WTC11 (cell line): ENCODE results near the gene CGRRF1. TPM values are rescaled to one million over a fixed set of nuclear protein-coding genes. Genes with fewer than 3 reads are reported as not detected.

Experiments used
- ATAC-seq: fragments of 200-7000 bp; cut with Tn5 transposase; 2 replicates; pipeline ENCODE4 v1.10.0; 2021; ENCODE audit warnings: mild to moderate bottlenecking, moderate library complexity
- CTCF ChIA-PET: fragments of 300-600 bp; sonication (Branson Sonifier 250); formaldehyde crosslinking; loops from one replicate; lab custom pipeline; 2021; ENCODE audit warnings: antibody characterized with exemption; lab: Charles Lee
- POLR2A ChIA-PET: fragments of 350-600 bp; sonication (Branson Sonifier 250); formaldehyde crosslinking; loops from one replicate; lab custom pipeline; 2021; ENCODE audit warnings: antibody characterized with exemption; lab: Charles Lee
- DNase-seq: peaks from one replicate; pipeline ENCODE4 v3.0.0; 2021; ENCODE audit warnings: low spot score
- H3K27ac Mint-ChIP-seq: 2 replicates; pipeline ENCODE4 v1.8.0; 2021; ENCODE audit warnings: mixed read lengths
- H3K27me3 Mint-ChIP-seq: 2 replicates; pipeline ENCODE4 v1.8.0; 2021; ENCODE audit warnings: low read depth, mild to moderate bottlenecking, moderate library complexity, mixed read lengths
- H3K36me3 Mint-ChIP-seq: 2 replicates; pipeline ENCODE4 v1.8.0; 2021; ENCODE audit warnings: mixed read lengths
- H3K4me1 Mint-ChIP-seq: 2 replicates; pipeline ENCODE4 v1.8.0; 2022; ENCODE audit warnings: mixed read lengths
- H3K4me3 Mint-ChIP-seq: 2 replicates; pipeline ENCODE4 v1.8.0; 2021; ENCODE audit warnings: mild to moderate bottlenecking, moderate library complexity, mixed read lengths
- H3K9me3 Mint-ChIP-seq: 2 replicates; pipeline ENCODE4 v1.8.0; 2021; ENCODE audit warnings: mixed read lengths
- ATF6 ChIP-seq: sonication (generic); formaldehyde crosslinking; IDR thresholded peaks from 2 replicates; pipeline ENCODE4 v1.8.1; 2023; ENCODE audit warnings: mild to moderate bottlenecking, missing genetic modification reagents
- CREM ChIP-seq: sonication (generic); formaldehyde crosslinking; IDR thresholded peaks from 2 replicates; pipeline ENCODE4 v1.8.1; 2022; ENCODE audit warnings: mild to moderate bottlenecking, missing genetic modification reagents, moderate library complexity
- FOXJ3 ChIP-seq: sonication (generic); formaldehyde crosslinking; IDR thresholded peaks from 2 replicates; pipeline ENCODE4 v1.9.0; 2021; ENCODE audit warnings: missing genetic modification reagents, mild to moderate bottlenecking, borderline replicate concordance
- IRF1 ChIP-seq: sonication (generic); formaldehyde crosslinking; IDR thresholded peaks from 2 replicates; pipeline ENCODE4 v1.8.0; 2023; ENCODE audit warnings: missing genetic modification reagents
- KAT7 ChIP-seq: sonication (generic); formaldehyde crosslinking; IDR thresholded peaks from 2 replicates; pipeline ENCODE4 v1.8.1; 2023; ENCODE audit warnings: missing genetic modification reagents, mild to moderate bottlenecking, borderline replicate concordance
- MAX ChIP-seq: sonication (generic); formaldehyde crosslinking; IDR thresholded peaks from 2 replicates; pipeline ENCODE4 v1.8.0; 2022; ENCODE audit warnings: mild to moderate bottlenecking, missing genetic modification reagents
- MLX ChIP-seq: sonication (generic); formaldehyde crosslinking; IDR thresholded peaks from 2 replicates; pipeline ENCODE4 v1.8.1; 2023; ENCODE audit warnings: mild to moderate bottlenecking, missing genetic modification reagents, moderate library complexity
- PRDM15 ChIP-seq: sonication (generic); formaldehyde crosslinking; IDR thresholded peaks from 2 replicates; pipeline ENCODE4 v1.8.0; 2022; ENCODE audit warnings: missing genetic modification reagents
- PRRX2 ChIP-seq: fragments of 250-450 bp; sonication (Bioruptor Pico); IDR thresholded peaks from 2 replicates; pipeline ENCODE4 v1.8.0; 2021; ENCODE audit warnings: mild to moderate bottlenecking
- RELA ChIP-seq: sonication (generic); formaldehyde crosslinking; IDR thresholded peaks from 2 replicates; pipeline ENCODE4 v1.8.1; 2022; ENCODE audit warnings: missing genetic modification reagents, mild to moderate bottlenecking, borderline replicate concordance
- SMAD4 ChIP-seq: sonication (generic); formaldehyde crosslinking; IDR thresholded peaks from 2 replicates; pipeline ENCODE4 v1.8.0; 2022; ENCODE audit warnings: mild to moderate bottlenecking, missing genetic modification reagents
- SOX15 ChIP-seq: fragments of 250-450 bp; sonication (Bioruptor Pico); IDR thresholded peaks from 2 replicates; pipeline ENCODE4 v1.9.0; 2021; ENCODE audit warnings: mild to moderate bottlenecking
- TP53 ChIP-seq: sonication (generic); formaldehyde crosslinking; IDR thresholded peaks from 2 replicates; pipeline ENCODE4 v1.8.1; 2023; ENCODE audit warnings: mild to moderate bottlenecking, missing genetic modification reagents
- ZNF263 ChIP-seq: sonication (generic); formaldehyde crosslinking; IDR thresholded peaks from 2 replicates; pipeline ENCODE4 v1.8.1; 2022; ENCODE audit warnings: low read depth, mild to moderate bottlenecking, moderate library complexity, missing genetic modification reagents
- ZNF396 ChIP-seq: fragments of 250-450 bp; sonication (Bioruptor Pico); IDR thresholded peaks from 2 replicates; pipeline ENCODE4 v1.8.0; 2021; ENCODE audit warnings: mild to moderate bottlenecking, moderate library complexity, borderline replicate concordance
- ZNF423 ChIP-seq: fragments of 250-450 bp; sonication (Bioruptor Pico); IDR thresholded peaks from 2 replicates; pipeline ENCODE4 v2.1.2; 2022; ENCODE audit warnings: mild to moderate bottlenecking, moderate library complexity
- ZNF425 ChIP-seq: fragments of 250-450 bp; sonication (Bioruptor Pico); conservative IDR thresholded peaks from 2 replicates; pipeline ENCODE4 v1.9.0; 2021; ENCODE audit warnings: mild to moderate bottlenecking
- ZNF671 ChIP-seq: fragments of 250-450 bp; sonication (Bioruptor Pico); IDR thresholded peaks from 2 replicates; pipeline ENCODE4 v1.8.0; 2021; ENCODE audit warnings: mild to moderate bottlenecking
- total RNA-seq: library from RNA; stranded (reverse); gene quantifications from 3 replicates; pipeline ENCODE4 v1.2.3, GENCODE V29; 2021

Gene CGRRF1
- total RNA-seq, 1 experiment from 2014 or later = 15.1 TPM

GRCh38 chr14:54574528-54574927 is 64.8 kb downstream of the CGRRF1 start:
- H3K27me3 Mint-ChIP-seq = peaks cover 1% of the 10 kb centered on the region
- DNase-seq = no peak
- H3K27ac Mint-ChIP-seq = no peak overlapping the region
- H3K4me1 Mint-ChIP-seq = peaks cover 3% of the 10 kb centered on the region
- CTCF ChIA-PET = interaction anchor here (1.3 to 4.2 kb wide), 3 partner anchors 117 to 209 kb away, joined by 4 to 38 read pairs (median 4); no protein-coding TSS in a partner anchor
- no peaks in the 10 kb centered on the region; the same call in 1 of the 2 replicates for H3K9me3 Mint-ChIP-seq
- no peak overlapping the region for H3K4me3 Mint-ChIP-seq
- no peak for ATAC-seq
- POLR2A ChIA-PET = no interaction called here
- H3K36me3 Mint-ChIP-seq = peaks cover 2% of the 10 kb centered on the region; the same call in 1 of the 2 replicates
- TF ChIP-seq MLX (CRISPR knock-in tag) (no peak), TP53 (CRISPR knock-in tag) (no peak), PRRX2 (CRISPR knock-in tag) (no peak), ATF6 (CRISPR knock-in tag) (no peak), SMAD4 (CRISPR knock-in tag) (no peak), PRDM15 (no peak), CREM (CRISPR knock-in tag) (no peak), SOX15 (CRISPR knock-in tag) (no peak), ZNF671 (CRISPR knock-in tag) (no peak), ZNF263 (CRISPR knock-in tag) (no peak), MAX (no peak)

- ATAC-seq (no peak), DNase-seq (no peak)
- ChIA-PET CTCF (interaction anchor here (1.2 to 1.5 kb wide), 4 partner anchors 65 to 196 kb away, joined by 3 to 6 read pairs (median 4); no protein-coding TSS in a partner anchor), POLR2A (no interaction called here)
- no peaks in the 10 kb centered on the region for H3K27me3 Mint-ChIP-seq
- peaks cover under 1% of the 10 kb centered on the region; the same call in 1 of the 2 replicates for H3K36me3 Mint-ChIP-seq
- H3K9me3 Mint-ChIP-seq = no peaks in the 10 kb centered on the region; the same call in 1 of the 2 replicates
- TF ChIP-seq FOXJ3 = no peak
- no peak for TF ChIP-seq IRF1
- no peak for TF ChIP-seq ZNF425 (CRISPR knock-in tag)
- TF ChIP-seq RELA = no peak
- TF ChIP-seq KAT7 (CRISPR knock-in tag) = no peak
- no peak for TF ChIP-seq ZNF423 (CRISPR knock-in tag)
- TF ChIP-seq ZNF396 (CRISPR knock-in tag) = no peak
- H3K4me1 Mint-ChIP-seq = 0 out of 2 replicates have a peak, but pooled peaks cover 2% of the 10 kb centered on the region
- H3K27ac Mint-ChIP-seq = no peak overlapping the region
- no peak overlapping the region for H3K4me3 Mint-ChIP-seq
Measured at GRCh38 chr14:54577494-54577893, 67.8 kb downstream of the CGRRF1 start.
